ENCODE measurements around the gene SLC35G4.

- no peak for TF ChIP-seq CTCF (IDR thresholded peaks at IDR 0.05)
- TF ChIP-seq POLR2AphosphoS5 (IDR thresholded peaks at IDR 0.05; ENCODE audit: insufficient read depth in 1 of 2, low read depth in 1 of 2): no peak
Measured at GRCh38 chr18:11655606-11655932, 46.2 kb downstream of the SLC35G4 start.
